ENCODE results near the gene TMEM266.

Gene TMEM266

GRCh38 chr15:76251717-76252116, 191.9 kb downstream of the TMEM266 start:
- no peak for DNase-seq (ENCODE audit: low spot score)

DNA sequence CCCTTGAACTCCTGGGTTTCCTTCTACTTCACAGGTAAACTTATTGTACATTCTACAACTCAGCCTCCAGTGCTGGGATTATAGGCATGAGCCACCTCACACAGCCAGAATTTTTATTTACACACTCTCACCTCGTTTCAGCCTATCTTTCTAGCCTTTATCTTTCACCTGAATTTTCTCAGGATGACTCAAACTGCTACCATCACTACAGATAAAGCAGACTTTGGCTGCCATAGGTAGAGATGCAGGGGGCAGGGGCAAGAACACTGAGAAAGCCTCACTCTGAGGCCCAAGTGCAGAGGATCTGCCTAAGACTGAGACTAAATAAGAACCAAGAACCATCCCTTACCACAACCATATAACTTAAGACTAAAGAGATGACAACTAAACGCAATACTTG, 192.5 kb downstream of the TMEM266 start:
- DNase-seq (ENCODE audit: low spot score) = no peak

DNA sequence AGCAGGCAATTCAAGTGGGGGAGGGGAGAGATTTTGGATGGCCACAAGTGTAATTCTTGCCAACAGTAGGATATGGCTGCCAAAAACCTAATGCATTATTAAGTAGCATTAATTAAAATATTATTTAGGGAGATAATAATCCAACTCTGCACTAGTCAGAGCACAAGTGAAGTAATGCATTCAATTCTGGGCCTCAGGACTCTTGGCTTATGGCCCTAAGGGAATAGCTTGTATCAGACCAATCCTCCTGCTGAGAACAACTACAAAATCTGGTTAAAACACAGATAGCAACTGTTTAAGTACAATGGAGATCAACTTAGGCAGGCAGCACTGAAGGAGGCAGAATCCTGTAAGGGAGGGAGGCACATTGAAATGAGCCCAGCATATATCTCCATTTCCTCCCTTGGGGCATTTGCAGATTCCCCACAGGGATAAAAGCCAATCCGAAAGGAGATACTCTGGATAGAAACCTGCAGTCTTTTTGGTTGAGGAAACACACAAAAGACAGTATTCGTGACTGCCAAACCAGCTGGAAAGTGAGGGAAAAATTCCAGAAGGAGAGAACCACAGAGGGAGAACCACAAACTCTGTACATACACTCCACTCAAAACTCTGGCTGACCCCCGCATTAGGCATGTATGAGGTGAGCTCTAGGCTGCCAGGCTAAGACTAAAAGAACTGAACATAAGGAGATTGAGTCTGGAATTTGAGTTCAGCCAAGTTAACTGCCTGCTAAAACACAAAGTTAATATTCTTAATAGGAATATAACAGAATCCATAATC, 194.1 kb downstream of the TMEM266 start:
- DNase-seq (ENCODE audit: low spot score) = no peak
